ENCODE measurements around the gene ZFP64.

The ZFP64 gene

DNA sequence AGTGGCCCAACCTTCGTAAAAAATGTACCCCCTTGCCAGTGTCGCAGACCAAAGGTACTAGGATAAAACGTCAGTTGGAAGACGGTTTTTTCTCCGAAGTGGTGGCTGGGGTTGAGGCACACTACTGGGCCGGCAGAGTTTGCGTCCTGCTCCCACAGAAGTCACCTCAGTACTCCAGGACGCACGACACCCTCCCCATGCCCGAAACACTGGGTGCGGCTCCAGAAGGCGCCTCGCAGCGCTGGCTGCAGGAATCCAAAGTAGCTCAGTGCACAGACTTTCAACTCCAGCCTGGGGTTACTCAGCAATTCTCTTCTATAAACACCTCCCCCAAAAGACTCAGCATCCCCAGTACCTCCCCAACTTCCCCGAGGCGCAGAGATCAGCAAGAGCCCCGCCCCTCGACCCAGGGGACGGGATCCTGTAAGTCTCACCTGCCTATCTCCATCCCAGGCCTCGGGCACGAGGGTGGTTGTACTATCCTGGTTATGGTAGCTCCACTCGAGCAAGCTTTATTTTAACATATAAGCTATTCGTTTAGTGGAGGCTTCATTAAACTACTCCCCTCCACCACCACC, 88.2 kb downstream of the ZFP64 start:
- DNase-seq = no peak

DNA sequence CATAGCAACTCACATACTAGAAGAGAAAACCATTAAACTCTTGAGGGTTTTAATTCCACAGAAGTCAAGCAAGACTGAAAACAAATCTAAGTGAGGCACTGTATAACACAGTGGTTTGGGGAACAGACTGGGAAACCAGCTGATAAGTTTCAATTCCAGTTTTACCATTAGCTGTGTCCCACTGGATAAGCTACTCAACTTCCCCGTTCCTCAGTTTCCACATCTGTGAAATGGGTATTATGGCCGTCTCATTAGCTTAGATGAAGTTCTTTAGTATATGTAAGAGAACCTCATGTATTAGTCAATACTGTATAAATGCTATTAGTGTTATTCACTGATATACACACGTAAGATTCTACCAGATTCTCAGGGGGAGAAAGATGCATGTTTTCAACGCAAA, 89.0 kb downstream of the ZFP64 start:
- no peak for DNase-seq

DNA sequence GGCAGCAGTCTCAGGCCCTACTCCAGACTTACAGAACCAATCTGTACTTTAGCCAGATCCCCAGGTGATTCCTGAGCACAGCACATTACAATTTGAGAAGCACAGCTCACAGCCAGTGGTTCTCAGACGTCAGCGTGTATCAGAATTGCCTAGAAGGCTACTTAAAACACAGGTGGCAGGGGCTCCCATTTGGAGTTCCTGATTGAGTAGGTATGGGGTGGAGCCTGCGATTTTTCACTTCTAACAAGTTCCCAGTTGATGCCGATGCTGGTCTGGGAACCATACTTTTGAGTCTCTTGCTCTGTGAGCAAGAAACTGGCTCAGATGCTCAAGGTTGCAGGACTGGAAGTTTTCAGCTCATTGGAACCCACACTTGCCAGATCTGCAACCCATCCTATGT, 89.5 kb downstream of the ZFP64 start:
- DNase-seq = no peak
